GM18499 (cell line): ENCODE data around the gene AP5M1.
"Not testable (repeated sequence)": the region's sequence is repeated elsewhere in the genome, so short reads cannot be mapped to it uniquely, and the experiment has no call there.

Experiments used
- ATAC-seq: cut with Tn5 transposase; IDR thresholded peaks from one replicate; pipeline ENCODE4 v1.9.1; 2021; ENCODE audit warnings: moderate number of reproducible peaks; ENCODE audit not compliant: insufficient read depth, unreplicated experiment

The AP5M1 gene

DNA sequence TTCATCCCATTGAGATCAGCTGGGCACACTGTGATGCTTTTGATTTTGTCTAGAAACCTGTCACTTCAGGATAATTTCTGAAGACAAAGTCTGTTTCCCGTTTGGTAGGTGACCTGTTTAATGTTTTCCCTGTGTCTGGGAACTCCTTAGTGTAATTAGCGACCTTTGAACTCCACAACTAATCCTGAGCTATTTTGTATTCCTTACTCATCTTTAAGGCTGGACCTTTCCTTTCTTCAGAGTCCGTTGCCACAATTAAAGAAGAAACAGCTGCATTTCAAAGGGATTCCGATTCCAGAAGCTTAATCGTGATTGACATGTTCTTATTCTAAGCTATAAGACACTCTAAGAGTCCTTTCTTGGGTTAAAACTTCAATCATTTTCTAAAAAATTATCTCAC, 22.0 kb downstream of the AP5M1 start:
- no peak for ATAC-seq

DNA sequence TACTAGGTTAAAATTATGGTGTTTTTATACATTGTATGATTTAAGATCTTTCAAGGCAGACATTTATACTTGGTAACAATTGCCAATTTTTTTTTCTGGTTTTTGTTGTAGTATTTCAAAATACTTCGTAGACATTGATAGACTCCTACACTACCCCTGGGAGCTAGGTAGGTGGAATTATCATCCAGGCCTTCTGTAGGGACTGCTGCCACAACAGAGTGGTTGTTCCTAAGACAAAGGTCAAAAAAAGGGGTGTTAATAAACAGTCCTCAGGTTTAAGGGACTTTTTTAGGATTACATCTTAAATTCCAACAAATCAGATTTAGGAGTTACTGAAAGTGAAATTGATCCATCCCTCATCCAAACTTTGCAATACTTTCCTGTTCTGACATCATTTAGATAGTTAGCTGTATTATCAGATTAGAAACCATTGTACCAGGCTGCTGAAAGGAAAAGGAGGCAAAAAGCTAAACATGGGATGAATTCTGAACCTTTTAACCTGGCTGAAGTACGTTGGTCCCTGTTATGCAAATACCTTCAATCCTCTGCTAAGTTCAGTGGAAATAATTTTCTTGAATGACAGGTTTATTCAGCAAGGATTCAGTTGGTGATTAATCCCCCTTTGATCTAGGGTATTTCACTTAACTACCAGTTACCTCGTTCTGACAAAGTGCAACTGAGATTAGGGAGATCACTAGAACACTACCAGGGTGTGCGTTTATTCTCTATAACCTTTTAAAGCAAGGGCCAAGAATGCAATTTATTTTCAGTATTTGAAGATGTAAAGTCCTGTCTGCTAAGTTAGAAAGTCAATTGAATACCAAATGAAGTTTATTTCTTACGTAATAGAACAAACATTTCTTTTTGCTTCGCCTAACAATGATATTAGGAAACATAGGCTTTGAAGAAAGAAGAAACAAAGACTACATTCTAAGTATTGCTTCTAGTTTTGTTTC, 23.2 kb downstream of the AP5M1 start:
- no peak for ATAC-seq

DNA sequence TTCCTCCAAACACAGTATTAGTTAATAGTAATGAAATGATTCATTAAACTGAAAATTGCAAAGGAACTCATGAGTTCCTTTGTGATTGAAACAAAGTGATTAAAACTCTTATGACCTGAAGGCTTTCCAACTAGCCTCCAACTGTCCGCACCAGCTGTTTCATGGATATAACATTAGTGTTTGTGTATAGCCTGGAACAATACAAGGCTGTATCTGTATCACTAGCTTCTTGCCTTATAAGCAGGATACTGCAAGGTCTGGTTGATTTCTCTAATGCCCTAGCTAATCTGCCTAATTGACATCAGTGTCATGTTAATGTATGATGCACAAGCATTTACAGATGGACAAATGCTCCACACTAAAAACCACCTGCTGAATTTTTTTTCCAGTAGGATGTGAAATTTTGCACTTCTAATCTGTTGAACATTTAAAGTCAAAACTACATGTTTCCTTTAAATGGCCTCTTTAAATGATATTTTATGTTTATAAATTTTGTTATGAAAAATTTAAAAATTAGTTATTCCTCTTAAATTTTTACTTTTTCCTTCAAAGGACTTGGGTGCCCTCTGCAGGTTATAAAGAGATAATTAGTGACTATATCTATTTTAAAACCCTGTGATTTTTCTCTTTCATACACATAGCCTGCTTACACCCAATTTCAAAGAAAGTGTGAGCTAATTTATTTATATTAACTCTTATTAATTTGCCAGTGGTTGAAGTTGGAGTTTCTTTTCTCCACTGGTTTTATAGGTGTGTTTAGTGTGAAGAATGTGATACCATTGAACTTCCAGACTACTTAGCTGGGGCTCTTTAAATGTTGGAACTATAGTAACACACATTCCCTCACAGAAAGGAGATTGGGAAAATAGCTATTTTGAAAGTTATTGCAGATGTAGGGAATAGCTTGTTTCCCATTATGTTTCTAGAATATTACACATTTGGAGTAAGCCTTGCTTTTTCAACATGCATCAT, 25.4 kb downstream of the AP5M1 start:
- no peak for ATAC-seq

DNA sequence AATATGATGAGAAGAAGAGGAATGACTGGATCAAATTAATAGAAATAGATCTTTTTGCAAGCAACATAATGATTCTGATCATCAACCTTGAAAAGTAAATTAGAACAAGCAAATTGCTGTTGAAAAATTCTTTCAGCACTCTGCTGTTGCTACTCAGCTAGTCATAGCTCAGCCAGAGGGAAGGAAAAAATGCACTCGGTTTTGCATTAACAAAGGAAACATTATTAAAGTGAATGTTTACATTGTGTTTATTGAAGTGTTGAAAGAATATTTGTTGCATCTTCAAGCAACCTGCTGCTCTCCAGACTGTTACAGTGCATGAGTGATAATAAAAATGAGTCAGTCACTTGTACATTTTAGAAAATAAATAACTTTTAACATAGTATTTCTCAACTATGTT, 26.5 kb downstream of the AP5M1 start:
- no peak for ATAC-seq

DNA sequence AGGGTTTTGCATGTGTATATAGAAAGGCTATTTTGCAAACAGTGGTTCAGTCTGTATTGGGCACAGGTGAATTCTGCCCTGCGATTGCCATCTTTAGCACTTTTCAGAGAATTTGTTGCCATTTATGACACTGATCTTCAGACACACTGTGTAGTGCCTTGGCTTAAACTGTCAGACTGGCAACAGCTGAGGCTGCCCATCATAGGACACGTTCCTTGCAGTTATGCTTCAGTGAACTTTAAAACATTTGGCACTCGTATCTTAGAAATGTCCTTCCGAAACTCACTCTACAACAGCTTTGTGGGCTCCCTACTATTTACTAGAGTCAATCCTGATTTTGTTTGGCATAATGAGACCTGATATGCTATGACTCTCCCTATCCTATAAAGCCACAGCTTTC, 29.1 kb downstream of the AP5M1 start:
- no peak for ATAC-seq

DNA sequence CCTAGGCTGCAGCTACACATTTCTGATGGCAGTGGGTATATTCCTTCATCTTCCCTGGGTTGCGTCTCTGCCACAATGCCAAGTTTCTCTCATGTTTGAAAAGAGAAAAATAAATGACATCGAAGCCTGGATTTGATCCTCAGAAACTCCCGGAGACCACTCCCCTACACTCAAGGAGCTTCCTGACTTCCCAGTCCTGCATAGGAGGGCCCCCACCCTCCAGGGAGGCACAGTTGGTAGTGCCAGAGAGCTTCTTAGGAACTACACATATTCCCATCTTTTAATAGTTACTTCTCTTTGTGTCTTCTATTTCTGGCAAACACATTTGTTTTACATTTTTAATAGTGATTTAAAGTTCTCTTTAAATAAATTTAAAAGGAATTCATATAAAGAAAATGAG, 30.7 kb downstream of the AP5M1 start:
- no peak for ATAC-seq

DNA sequence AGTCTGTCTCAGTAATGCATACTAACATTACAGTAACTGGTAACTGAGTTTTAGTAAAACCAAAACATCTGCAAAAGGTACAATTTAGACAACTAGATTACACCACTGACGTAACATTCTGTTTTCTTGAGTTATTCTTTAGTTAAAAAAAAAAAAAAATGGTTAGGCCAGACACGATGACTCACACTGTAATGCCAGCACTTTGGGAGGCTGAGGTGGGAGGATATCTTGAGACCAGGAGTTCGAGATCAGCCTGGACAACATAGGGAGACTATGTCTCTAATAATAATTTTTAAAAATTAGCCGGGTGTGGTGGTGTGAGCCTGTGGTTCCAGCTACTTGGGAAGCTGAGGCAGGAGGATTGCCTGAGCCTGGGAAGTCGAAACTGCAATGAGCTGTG, 34.1 kb downstream of the AP5M1 start:
- ATAC-seq = no peak

DNA sequence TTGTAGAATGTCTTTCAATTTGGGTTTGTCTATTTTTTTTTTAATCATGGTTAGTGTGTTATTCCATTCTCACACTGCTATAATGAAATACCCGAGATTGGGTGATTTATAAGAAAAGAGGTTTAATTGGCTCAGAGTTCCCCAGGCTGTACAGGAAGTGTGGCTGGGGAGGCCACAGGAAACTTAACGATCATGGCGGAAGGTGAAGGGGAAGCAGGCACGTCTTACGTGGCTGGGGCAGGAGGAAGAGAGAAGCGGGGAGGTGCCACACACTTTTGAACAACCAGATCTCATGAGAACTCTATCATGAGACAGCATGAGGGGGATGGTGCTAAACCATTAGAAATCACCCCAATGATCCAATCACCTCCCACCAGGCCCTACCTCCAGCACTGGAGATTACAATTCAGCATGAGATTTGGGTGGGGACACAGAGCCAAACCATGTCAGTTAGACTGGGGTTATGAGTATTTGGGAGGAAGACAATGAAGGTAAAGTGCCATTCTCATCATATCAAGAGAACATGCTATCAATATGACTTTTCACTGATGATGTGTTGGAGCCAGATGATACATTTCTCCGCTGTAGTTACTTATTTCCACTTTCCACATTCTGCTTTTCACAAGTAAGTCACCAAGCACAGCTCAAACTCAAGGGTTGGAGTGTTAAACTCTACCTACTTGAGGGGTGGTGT, 45.8 kb downstream of the AP5M1 start:
- no peak for ATAC-seq

DNA sequence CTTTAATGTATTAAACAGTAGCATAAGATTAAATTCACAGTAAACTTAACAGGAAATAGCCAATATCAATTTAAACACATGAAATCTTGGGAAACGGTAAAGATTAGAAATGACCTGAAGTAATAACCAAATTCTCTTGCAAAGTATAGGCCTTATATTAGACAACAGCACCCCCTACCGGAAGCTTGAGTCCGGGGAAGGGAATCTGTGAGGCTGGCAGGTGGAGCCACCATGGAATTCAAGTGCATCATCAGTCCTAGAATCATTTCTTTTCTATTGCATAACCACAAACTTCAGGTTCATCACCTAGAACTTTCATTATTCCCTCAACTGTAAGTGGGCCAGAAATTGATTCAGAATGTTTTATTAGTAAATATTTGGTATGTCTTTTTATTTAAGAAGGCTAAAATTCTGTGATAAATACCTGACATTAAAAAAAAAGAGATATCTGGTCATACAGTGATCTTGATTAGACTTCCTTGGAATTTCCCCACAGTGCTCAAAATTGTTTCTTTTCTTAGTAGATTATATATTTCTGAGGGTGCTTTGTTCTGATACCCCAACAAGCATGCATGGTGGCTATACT, 48.6 kb downstream of the AP5M1 start:
- ATAC-seq = no peak

DNA sequence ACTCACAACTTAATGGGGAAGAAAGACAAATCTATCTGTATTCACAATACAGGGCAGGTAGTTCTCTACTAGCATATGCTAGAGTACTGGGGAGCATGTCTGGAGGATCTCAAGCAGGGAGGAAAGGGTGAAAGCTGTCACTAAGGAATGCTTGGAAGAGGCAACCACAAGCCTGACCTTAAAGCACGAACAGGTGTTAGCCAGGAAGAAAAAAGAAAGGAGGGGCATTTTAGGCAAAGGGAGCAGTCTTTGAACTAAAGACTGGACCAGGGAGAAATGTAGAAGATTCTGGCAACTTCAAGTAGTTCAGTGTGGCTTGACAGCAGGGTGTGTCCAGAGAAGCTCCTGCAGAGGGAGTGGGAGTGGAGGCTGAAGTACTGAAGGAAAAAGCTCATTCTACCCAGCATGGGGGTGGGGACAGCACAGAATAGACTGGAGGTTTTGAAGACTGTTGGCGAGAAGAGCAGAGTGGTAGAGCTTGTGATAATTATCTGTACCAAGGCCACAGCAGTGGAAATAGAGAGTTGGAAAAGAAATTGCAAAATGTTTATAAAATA, 50.9 kb downstream of the AP5M1 start:
- no peak for ATAC-seq

DNA sequence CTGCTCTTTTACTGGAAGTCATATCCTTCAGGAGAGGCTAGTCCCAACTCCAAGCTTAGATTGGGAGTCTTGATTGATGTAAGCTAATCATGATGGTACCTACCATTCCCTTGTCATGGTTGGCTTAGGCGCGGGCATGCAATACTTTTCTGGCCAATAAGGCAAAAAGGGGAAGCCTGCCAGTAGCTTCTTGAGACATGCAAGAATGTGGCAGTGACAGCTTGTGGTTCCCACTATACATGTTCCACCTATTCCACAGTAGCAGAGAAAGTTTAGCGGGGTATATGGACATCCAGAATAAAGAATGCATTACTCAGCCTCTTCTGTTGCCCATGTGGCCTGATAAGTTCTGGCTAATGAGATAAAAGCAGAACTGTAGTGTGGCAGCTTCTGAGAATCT, 55.0 kb downstream of the AP5M1 start:
- no peak for ATAC-seq

DNA sequence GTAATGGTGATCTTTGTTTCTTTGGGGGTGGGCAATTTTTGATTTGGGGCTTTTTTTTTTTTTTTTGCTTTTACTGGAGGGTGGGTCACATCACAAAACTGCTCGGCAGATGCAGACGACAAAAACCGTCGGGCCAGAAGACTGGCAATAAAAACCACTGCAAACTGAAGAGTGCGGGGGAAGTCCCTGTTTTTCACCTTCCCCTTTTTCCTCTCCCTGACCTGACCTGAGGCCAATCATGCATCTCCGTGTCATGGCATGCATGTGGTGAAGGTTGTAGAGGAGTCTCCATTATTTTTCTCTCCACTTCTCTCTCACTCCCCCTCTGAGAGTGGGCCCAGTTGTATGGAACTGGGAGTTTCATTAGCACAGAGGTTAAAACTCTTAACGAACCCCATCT, 57.5 kb downstream of the AP5M1 start:
- ATAC-seq = no peak

DNA sequence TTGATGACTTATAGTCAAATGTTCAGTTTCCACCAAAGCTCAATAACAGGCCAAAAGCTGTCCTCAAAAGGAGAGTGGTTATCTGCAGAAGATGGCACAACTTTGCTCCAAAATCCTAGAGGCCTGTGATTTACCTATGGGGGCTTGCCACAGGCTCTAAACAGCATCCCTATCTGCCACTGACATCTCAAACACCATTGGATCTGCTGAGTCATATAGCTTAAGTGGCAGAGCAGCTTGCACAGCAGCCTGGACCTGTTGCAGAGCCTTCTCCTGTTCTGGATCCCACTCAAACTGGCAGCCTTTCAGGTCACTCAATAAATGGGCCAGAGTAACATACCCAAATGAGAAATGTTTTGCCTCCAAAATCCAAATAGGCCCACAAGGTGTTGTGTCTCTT, 61.1 kb downstream of the AP5M1 start:
- ATAC-seq = no peak

DNA sequence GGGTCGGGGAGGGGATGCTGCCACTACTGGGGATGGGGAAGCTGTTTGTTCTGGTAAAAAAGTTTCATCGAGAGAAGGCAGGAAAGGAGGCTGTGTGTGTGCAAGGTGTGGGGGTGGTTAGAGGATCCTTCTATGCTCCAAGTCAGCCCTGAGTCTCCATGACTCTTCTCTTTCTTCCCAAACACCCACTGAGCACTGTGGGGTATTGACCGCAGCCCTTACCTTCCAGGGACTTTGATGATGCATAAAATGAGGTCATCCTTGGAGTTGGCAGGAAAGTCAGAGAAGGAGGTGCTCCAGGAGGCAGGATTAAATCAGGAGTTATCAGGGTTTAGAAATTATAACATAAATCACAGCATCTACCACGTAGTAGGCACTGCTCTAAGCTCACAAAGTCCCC, 63.7 kb downstream of the AP5M1 start:
- not testable (repeated sequence) for ATAC-seq

DNA sequence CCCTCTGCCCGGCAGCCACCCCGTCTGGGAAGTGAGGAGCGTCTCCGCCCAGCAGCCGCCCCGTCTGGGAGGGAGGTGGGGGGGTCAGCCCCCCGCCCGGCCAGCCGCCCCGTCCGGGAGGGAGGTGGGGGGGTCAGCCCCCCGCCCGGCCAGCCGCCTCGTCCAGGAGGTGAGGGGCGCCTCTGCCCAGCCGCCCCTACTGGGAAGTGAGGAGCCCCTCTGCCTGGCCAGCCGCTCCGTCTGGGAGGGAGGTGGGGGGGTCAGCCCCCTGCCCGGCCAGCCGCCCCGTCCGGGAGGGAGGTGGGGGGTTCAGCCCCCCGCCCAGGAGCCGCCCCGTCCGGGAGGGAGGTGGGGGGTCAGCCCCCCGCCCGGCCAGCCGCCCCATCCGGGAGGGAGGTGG, 65.0 kb downstream of the AP5M1 start:
- not testable (repeated sequence) for ATAC-seq

DNA sequence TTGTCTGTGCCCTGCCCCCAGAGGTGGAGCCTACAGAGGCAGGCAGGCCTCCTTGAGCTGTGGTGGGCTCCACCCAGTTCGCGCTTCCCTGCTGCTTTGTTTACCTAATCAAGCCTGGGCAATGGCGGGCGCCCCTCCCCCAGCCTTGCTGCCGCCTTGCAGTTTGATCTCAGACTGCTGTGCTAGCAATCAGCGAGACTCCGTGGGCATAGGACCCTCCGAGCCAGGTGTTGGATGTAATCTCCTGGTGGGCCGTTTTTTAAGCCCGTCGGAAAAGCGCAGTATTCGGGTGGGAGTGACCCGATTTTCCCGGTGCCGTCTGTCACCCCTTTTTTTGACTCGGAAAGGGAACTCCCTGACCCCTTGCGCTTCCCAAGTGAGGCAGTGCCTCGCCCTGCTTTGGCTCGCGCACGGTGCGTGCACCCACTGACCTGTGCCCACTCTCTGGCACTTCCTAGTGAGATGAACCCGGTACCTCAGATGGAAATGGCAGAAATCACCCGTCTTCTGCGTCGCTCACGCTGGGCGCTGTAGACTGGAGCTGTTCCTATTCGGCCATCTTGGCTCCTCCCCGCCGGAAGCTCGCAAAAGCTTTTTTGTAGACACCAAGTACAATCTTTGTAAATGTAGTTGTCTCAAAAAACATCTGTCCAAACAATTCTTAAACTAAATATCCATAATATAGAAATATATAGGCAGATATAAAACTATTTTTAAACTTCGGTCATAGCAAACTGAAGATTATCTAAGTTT, 75.0 kb downstream of the AP5M1 start:
- ATAC-seq = not testable (repeated sequence)

DNA sequence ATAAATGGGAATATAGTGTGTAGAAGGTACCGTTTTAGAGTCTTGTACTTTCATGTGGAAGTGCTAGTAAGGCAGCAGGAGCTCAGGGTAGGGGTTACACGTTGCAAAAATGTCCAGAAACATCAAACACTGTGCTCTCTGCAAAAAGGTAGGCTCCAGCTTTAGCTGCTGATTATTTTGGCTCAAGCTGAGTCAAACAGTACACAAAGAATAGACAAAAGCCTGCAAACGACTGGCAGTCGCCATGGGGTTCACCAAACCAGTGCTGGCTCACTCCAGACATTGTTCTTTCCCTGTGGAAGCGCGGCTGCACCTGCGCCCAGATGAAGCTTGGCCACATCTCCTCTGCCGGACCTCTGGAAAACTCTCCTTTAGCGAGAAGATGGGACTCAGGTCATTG, 76.3 kb downstream of the AP5M1 start:
- ATAC-seq = no peak

DNA sequence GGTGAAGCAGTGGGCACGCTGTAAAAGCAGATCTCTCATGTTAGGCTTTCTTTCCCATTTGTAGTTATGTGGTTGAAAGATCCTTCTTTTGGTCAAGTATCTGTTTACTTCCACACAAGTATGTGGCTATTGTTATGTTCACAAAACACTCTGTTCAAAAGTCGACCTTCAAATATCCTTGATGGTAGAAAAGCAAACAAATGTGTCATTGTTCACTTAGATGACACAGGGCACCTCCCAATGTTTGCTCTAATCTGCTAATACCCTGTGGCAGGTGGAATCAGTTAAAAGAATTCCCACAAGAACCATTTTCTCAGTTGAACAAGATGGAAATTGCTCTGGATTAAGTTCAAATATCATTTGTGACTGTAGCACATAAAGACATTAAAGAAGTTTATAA, 78.0 kb downstream of the AP5M1 start:
- no peak for ATAC-seq
